GM12873 (cell line): Measurements from ENCODE around the gene CDK11B.
A peak's percentile ranks its signal among the peaks of the same experiment; 100 is the strongest.

ENCODE experiments used
- CTCF ChIP-seq: IDR thresholded peaks from 2 replicates; pipeline ENCODE4 v1.5.1; 2012; ENCODE audit warnings: low read depth, mild to moderate bottlenecking, moderate library complexity, low read length, control low read depth; ENCODE audit not compliant: insufficient read depth; ENCODE audit errors: missing control alignments

Gene CDK11B

GRCh38 chr1:1630965-1631781, 27.6 kb downstream of the CDK11B start:
- no peak for TF ChIP-seq CTCF

- TF ChIP-seq CTCF, result peak; percentile 13
Observed at GRCh38 chr1:1630191-1630964, 28.4 kb downstream of the CDK11B start.

GRCh38 chr1:1629430-1630190, 29.2 kb downstream of the CDK11B start:
- no peak for TF ChIP-seq CTCF

- no peak for TF ChIP-seq CTCF
Observed at GRCh38 chr1:1628754-1629429, 29.9 kb downstream of the CDK11B start.

- no peak for TF ChIP-seq CTCF
Observed at GRCh38 chr1:1627829-1628753, 30.7 kb downstream of the CDK11B start.

GRCh38 chr1:1627261-1627828, 31.5 kb downstream of the CDK11B start:
- TF ChIP-seq CTCF, result no peak
